ENCODE results near the gene SARM1. TPM values are rescaled to one million over a fixed set of nuclear protein-coding genes. Genes with fewer than 3 reads are reported as not detected.

Gene SARM1
- total and polyA plus RNA-seq, 2 of the 8 experiments (the other 6 are each of a cell fraction or from before 2014, with no cell fraction given), result 5.8 to 9.2 TPM

DNA sequence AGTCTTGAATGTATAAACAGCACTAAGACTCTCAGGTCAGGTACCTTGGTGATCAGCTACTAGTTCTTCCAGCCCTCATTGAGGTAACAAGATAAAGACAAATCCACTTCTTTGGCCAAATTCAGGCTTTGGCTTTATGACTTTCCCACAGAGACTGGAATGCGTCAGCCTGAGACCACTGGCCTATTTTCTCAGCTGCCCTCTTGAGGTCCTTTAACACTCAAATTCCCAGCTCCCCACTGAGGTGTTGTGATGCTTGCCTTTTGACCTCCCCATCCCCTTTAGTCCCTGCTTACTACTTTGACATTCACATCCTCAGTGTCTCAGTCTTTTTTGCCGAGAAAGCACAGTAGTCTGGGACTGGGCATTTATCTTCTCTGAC lies 25.3 kb upstream of the SARM1 start (continued):
- TF ChIP-seq ASH2L (IDR thresholded peaks at IDR 0.05; ENCODE audit: low read length) (no peak), NRF1 (IDR thresholded peaks at IDR 0.05; ENCODE audit: low read depth, low read length) (no peak), BRCA1 (IDR thresholded peaks at IDR 0.05; ENCODE audit: low read depth, low read length) (no peak)

Measured in H1 (cell line).